GOT3 (cell line): ENCODE measurements around the gene RBM33.

Experiments
- DNase-seq: peaks from one replicate; lab custom pipeline; 2025; ENCODE audit warnings: mixed read lengths; lab: John Stamatoyannopoulos, UW

Gene RBM33

DNA sequence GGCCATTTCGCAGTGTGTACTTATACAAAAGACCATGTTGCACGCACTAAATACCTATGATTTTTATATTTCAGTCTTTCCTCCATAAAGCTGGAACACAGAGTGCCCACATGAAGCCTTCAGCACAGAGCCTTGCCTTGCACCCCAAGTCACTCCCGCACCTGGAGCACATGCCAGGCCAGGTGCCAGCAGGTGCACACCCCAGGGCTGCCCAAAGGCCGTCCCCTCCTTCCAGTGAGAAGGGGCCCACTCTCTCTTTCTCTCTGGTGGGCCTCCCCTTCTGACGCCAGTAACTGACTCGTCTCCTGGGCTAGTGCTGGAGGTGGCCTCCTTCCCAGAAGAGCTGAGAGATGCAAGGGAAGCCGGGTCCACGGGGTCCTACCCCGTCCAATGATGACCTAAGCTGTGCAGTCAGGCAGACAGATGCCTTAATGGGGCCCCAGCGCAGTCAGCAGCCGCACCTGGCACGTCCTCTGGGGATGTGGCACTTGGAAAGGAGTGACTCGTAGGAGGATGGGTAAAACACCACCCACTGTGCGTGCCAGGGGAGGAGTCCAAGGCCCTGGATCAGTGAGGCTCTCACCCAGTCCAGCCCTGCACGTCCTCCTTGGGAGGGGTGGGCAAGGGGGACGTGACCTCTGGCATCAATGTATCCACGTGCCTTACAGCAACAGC is 185.5 kb downstream of the RBM33 start:
- no peak for DNase-seq
